ENCODE measurements around the gene SH3BP1. TPM values are rescaled to one million over a fixed set of nuclear protein-coding genes. Genes with fewer than 3 reads are reported as not detected.
"Not testable (repeated sequence)": the region's sequence is repeated elsewhere in the genome, so short reads cannot be mapped to it uniquely, and the experiment has no call there.

SH3BP1 gene
- total and polyA plus RNA-seq, 2 of the 8 experiments (the other 6 are each of a cell fraction or from before 2014, with no cell fraction given): 23.9 to 40.3 TPM

DNA sequence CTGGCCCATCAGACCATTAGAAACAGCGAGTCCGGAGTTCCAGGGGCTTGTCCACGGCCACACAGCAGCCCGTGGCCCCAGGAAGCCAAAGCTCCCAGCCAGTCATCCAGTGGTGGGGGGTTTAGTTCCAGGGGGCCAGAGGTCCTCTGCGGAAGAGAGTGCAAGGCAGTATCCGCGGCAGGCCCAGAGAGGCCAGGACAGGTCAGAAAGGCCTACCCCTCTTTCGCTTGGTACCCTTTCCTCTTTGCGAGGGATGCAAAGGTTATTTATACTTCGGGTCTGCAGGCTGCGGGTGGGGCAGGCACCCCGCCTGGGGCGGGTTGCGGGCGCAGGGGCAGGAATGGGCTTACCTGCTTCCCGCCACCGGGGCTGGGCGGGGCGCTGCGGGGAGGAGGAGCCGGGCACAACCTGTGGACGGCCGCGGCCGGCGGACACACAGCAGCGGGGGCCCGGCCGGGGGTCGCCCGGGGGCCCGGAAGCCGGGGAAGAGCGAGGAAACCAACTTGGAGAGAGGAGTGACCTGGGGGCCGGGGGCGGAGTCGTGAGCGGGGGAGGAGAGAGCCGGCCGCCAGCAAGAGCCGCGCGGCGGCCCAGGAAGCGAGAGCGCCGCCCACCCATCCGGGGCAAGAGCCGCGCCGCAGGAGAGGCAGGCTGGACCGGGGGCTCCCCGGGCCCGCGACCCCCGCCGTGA is at the start of gene SH3BP1 (continued):
- TF ChIP-seq, protein P1, sequence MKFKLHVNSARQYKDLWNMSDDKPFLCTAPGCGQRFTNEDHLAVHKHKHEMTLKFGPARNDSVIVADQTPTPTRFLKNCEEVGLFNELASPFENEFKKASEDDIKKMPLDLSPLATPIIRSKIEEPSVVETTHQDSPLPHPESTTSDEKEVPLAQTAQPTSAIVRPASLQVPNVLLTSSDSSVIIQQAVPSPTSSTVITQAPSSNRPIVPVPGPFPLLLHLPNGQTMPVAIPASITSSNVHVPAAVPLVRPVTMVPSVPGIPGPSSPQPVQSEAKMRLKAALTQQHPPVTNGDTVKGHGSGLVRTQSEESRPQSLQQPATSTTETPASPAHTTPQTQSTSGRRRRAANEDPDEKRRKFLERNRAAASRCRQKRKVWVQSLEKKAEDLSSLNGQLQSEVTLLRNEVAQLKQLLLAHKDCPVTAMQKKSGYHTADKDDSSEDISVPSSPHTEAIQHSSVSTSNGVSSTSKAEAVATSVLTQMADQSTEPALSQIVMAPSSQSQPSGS (IDR thresholded peaks at IDR 0.05; ENCODE audit: low read length): no peak
- TF ChIP-seq CHD1 (IDR thresholded peaks at IDR 0.05; ENCODE audit: low read depth, low read length) (no peak), EGR1 (IDR thresholded peaks at IDR 0.05; ENCODE audit: borderline replicate concordance, low read depth, low read length) (peak; percentile 81), KDM1A (IDR thresholded peaks at IDR 0.05; ENCODE audit: borderline replicate concordance, low read length) (no peak)

DNA sequence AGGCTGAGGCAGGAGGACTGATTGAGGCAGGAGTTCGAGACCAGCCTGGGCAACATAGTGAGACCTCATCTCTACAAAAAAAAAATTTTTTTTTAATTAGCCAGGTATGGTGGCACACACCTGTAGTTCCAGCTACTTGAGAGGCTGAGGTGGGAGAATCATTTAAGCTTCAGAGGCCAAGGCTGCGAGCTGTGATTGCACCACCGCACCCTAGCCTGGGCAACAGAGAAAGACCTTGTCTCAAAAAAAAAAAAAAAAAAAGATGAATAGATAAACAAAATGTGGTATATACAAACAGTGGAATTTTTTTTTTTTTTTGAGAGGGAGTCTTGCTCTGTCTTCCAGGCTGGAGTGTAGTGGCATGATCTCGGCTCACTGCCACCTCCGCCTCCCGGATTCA is 48.4 kb upstream of the SH3BP1 start:
- not testable (repeated sequence) for H3K4me3 ChIP-seq (ENCODE audit: extremely low read depth in 1 of 4, insufficient read depth in 2 of 4, low read depth in 3 of 4, low read length in 4 of 4); H2BK5ac ChIP-seq (ENCODE audit: low read depth, low read length); H4K8ac ChIP-seq (ENCODE audit: extremely low read depth, insufficient read depth, low read length); H3K27ac ChIP-seq (ENCODE audit: low read depth, low read length); H3K9ac ChIP-seq (replicated peaks in 1 of 4; ENCODE audit: extremely low read depth in 1 of 4, low read depth in 3 of 4, low read length in 3 of 4); H3K36me3 ChIP-seq (ENCODE audit: control insufficient read depth in 2 of 4, insufficient read depth in 4 of 4, low read length in 3 of 4); DNase-seq (ENCODE audit: low read depth in 1 of 2, low spot score in 2 of 2); H3K27me3 ChIP-seq (replicated peaks in 1 of 4; ENCODE audit: control insufficient read depth in 3 of 4, extremely low read depth in 1 of 4, insufficient read depth in 3 of 4, low read length in 3 of 4); H3K79me2 ChIP-seq (ENCODE audit: control insufficient read depth in 1 of 2, insufficient read depth in 2 of 2, low read length in 2 of 2); H2AFZ ChIP-seq (ENCODE audit: low read length); FAIRE-seq; H3K56ac ChIP-seq (replicated peaks; ENCODE audit: insufficient read length, low read depth, low read length); H3K23ac ChIP-seq (ENCODE audit: insufficient read length); H2BK15ac ChIP-seq (ENCODE audit: low read length); H4K5ac ChIP-seq (ENCODE audit: insufficient read length, low read depth, low read length); H3K9me3 ChIP-seq (ENCODE audit: insufficient read depth in 2 of 2, low read depth in 1 of 2, low read length in 1 of 2); H3K23me2 ChIP-seq (ENCODE audit: low read depth, low read length); H4K20me1 ChIP-seq (replicated peaks in 1 of 2; ENCODE audit: control insufficient read depth in 1 of 2, insufficient read depth in 2 of 2, low read length in 2 of 2); H2AK5ac ChIP-seq (ENCODE audit: low read depth, low read length); H2BK120ac ChIP-seq (replicated peaks; ENCODE audit: low read depth, low read length); H3K79me1 ChIP-seq (ENCODE audit: low read depth, low read length); H2BK12ac ChIP-seq (ENCODE audit: low read depth, low read length); H3K4me1 ChIP-seq (replicated peaks in 1 of 4; ENCODE audit: control insufficient read depth in 3 of 4, insufficient read depth in 4 of 4, low read length in 3 of 4); H4K91ac ChIP-seq (replicated peaks; ENCODE audit: insufficient read length, low read length); H2BK20ac ChIP-seq (ENCODE audit: low read length); H3K4me2 ChIP-seq (ENCODE audit: insufficient read depth in 1 of 2, low read depth in 2 of 2, low read length in 2 of 2); H3K14ac ChIP-seq (ENCODE audit: insufficient read length); H3K4ac ChIP-seq (replicated peaks; ENCODE audit: insufficient read length, low read depth, low read length); H3K18ac ChIP-seq (ENCODE audit: extremely low read depth, low read length)
- WGBS, 2 experiments (ENCODE audit: extremely low coverage in 1 of 2, insufficient coverage in 1 of 2, insufficient read length in 1 of 2, insufficient replicate concordance in 2 of 2, low coverage in 1 of 2, low lambda C conversion rate in 2 of 2, missing lambda C conversion rate in 1 of 2): 97% methylated on average over 6 of the region's 6 CpGs; no CpG with 5 or more reads in 1 of the 2 experiments
- POLR2A ChIA-PET (ENCODE audit: partially characterized antibody): interaction anchor here (1.6 to 2.1 kb wide), 2 partner anchors 11 to 17 kb away, joined by 5 to 8 read pairs; partner anchors contain the start of genes GGA1 and LGALS2
- CTCF ChIA-PET (ENCODE audit: partially characterized antibody): interaction anchor here (0.6 to 39.4 kb wide), 5 partner anchors 13 to 458 kb away, joined by 3 to 1347 read pairs (median 10); no protein-coding TSS in a partner anchor

All from H1 (cell line).